Sigmoid colon (tissue), 7 donors: ENCODE results near the gene PDRG1. TPM values are rescaled to one million over a fixed set of nuclear protein-coding genes. Genes with fewer than 3 reads are reported as not detected.
"Not testable (repeated sequence)": the region's sequence is repeated elsewhere in the genome, so short reads cannot be mapped to it uniquely, and the experiment has no call there.

Experiments used
- DNase-seq: peaks from one replicate; pipeline ENCODE4 v3.0.0-alpha.2; 2019
- H3K27ac ChIP-seq, 4 donors: fragments of 200-600 bp; sonication (generic); one replicate each; pipeline ENCODE4 v1.5.1; 2016 to 2019; ENCODE audit warnings: mild to moderate bottlenecking in 1 of 4
- H3K27me3 ChIP-seq, 3 donors: fragments of 200-600 bp; sonication (generic); one replicate each; pipeline ENCODE4 v1.5.1; 2019; ENCODE audit warnings: mild to moderate bottlenecking in 1 of 3
- H3K36me3 ChIP-seq, 4 donors: fragments of 200-600 bp; sonication (generic); one replicate each; pipeline ENCODE4 v1.5.1; 2016 to 2019
- H3K4me1 ChIP-seq, 4 donors: fragments of 200-600 bp; sonication (generic); one replicate each; pipeline ENCODE4 v1.5.1; 2017 to 2019
- H3K4me3 ChIP-seq, 4 donors: fragments of 200-600 bp; sonication (generic); one replicate each; pipeline ENCODE4 v1.5.1; 2017 to 2019; ENCODE audit warnings: mild to moderate bottlenecking in 2 of 4, moderate library complexity in 1 of 4
- H3K9me3 ChIP-seq, 4 donors: fragments of 200-600 bp in 3 of 4; sonication (generic) in 3 of 4; one replicate each; pipeline versions ENCODE4 v1.5.1 to v1.6.1; 2013 to 2019
- EP300 ChIP-seq, 4 donors: sonication (generic); formaldehyde crosslinking; IDR thresholded peaks; one replicate each; pipeline ENCODE4 v1.6.1; 2017; ENCODE audit warnings: antibody characterized with exemption in 4 of 4
- POLR2A ChIP-seq, 2 donors: fragments of 450-650 bp; IDR thresholded peaks; one replicate each; pipeline ENCODE4 v1.6.1; 2016; ENCODE audit warnings: antibody characterized with exemption in 2 of 2, mild to moderate bottlenecking in 2 of 2, moderate library complexity in 2 of 2
- POLR2AphosphoS5 ChIP-seq, 4 donors: sonication (generic); formaldehyde crosslinking; IDR thresholded peaks; one replicate each; pipeline ENCODE4 v1.6.1; 2017; ENCODE audit warnings: antibody characterized with exemption in 4 of 4
- WGBS, 2 donors: extraction: QIAGEN DNeasy Blood & Tissue Kit; methylation state at CpG; one replicate each; pipeline ENCODE4 v1.1.7; 2013; 5-methylcytosine and 5-hydroxymethylcytosine counted together
- intact Hi-C: fragments of 100-400 bp; cut with DNase I; formaldehyde crosslinking; loops from one replicate; pipeline ENCODE4 v1.15.1; 2023
- polyA plus RNA-seq, 3 donors: library from polyadenylated mRNA; stranded (reverse); fragments of 200-250 nt; gene quantifications; one replicate each; pipeline ENCODE4 v1.2.3, GENCODE V29; 2013
- total RNA-seq, 4 donors: library from RNA; depleted of rRNA; stranded (reverse); fragments of >200 nt; gene quantifications; one replicate each; pipeline ENCODE4 v1.1.0, GENCODE V29; 2016
- TF ChIP-seq, protein P1 (sequence below), 4 experiments: fragments of 450-650 bp in 3 of 4; fragments of 200-600 bp in 1 of 4; IDR thresholded peaks; one replicate each; pipeline ENCODE4 v1.5.1; 2016 to 2019; ENCODE audit warnings: antibody characterized with exemption in 4 of 4, mild to moderate bottlenecking in 3 of 4, moderate library complexity in 2 of 4
- donor health status: healthy with polysubstance abuse.
- donor health status: Bipolar disorder and iron deficiency.
- donor health status: healthy.

Gene PDRG1
- total and polyA plus RNA-seq, 7 donors, result 5.0 to 15.2 (median 10.2) TPM

DNA sequence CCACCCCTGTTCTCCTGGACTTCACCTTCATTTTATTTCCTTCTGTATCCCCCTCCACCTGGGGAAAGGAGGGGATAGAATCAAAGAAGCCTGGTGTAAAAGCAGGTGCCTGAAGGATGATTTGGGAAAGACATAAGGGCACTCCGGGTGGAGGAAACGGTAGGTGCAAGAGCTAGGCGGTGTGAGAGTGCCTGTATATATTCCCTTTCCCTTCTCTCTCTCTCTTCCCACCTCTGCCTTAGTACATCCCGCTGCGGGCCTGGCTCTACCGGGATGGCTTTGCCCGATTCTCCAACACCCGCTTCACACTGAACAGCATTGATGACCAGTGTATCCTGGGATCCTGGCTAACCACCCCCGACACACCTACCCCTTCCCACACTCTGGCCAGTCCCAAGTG lies 26.2 kb downstream of the PDRG1 start:
- Histone ChIP-seq H3K36me3 (no peaks in the 10 kb centered on the region), H3K27ac (no peak overlapping the region), H3K4me3 (no peak overlapping the region), H3K9me3 (no peaks in the 10 kb centered on the region), H3K4me1 (no peaks in the 10 kb centered on the region), H3K27me3 (peaks cover 0 to 32% (median 0%) of the 10 kb centered on the region in 3 donors)
- WGBS, 2 donors, result 58 to 79% methylated on average over 9 of the region's 9 CpGs
- TF ChIP-seq POLR2AphosphoS5 (IDR thresholded peaks at IDR 0.05) (no peak), EP300 (IDR thresholded peaks at IDR 0.05) (no peak), POLR2A (IDR thresholded peaks at IDR 0.05) (no peak)
- TF ChIP-seq, protein P1, sequence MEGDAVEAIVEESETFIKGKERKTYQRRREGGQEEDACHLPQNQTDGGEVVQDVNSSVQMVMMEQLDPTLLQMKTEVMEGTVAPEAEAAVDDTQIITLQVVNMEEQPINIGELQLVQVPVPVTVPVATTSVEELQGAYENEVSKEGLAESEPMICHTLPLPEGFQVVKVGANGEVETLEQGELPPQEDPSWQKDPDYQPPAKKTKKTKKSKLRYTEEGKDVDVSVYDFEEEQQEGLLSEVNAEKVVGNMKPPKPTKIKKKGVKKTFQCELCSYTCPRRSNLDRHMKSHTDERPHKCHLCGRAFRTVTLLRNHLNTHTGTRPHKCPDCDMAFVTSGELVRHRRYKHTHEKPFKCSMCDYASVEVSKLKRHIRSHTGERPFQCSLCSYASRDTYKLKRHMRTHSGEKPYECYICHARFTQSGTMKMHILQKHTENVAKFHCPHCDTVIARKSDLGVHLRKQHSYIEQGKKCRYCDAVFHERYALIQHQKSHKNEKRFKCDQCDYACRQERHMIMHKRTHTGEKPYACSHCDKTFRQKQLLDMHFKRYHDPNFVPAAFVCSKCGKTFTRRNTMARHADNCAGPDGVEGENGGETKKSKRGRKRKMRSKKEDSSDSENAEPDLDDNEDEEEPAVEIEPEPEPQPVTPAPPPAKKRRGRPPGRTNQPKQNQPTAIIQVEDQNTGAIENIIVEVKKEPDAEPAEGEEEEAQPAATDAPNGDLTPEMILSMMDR (IDR thresholded peaks at IDR 0.05), result no peak
- no peak for DNase-seq
- intact Hi-C loops, result no loop called here

DNA sequence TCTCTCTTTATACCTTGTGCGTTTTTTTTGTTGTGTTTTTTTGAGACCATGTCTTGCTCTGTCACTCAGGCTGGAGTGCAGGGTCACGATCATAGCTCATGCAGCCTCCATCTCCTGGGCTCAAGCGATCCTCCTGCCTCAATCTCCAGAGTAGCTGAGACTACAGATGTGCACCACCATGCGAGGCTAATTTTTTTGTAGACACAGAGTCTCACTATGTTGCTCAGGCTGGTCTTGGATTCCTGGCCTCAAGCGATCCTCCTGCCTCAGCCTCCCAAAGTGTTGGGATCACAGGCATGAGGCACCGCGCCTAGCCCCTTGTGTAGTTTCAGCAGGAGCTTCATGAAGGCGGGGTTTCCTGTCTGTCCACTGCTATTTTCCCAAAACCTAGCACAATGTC lies 27.3 kb downstream of the PDRG1 start:
- Histone ChIP-seq H3K4me1 (no peaks in the 10 kb centered on the region), H3K27ac (no peak overlapping the region), H3K36me3 (no peaks in the 10 kb centered on the region), H3K4me3 (no peak overlapping the region), H3K27me3 (peaks cover 0 to 37% (median 0%) of the 10 kb centered on the region in 3 donors), H3K9me3 (no peaks in the 10 kb centered on the region)
- intact Hi-C loops, result no loop called here
- DNase-seq, result peak; percentile 26
- 91 to 94% methylated on average over 8 of the region's 8 CpGs for WGBS, 2 donors
- TF ChIP-seq POLR2A (IDR thresholded peaks at IDR 0.05) (no peak), POLR2AphosphoS5 (IDR thresholded peaks at IDR 0.05) (no peak)

DNA sequence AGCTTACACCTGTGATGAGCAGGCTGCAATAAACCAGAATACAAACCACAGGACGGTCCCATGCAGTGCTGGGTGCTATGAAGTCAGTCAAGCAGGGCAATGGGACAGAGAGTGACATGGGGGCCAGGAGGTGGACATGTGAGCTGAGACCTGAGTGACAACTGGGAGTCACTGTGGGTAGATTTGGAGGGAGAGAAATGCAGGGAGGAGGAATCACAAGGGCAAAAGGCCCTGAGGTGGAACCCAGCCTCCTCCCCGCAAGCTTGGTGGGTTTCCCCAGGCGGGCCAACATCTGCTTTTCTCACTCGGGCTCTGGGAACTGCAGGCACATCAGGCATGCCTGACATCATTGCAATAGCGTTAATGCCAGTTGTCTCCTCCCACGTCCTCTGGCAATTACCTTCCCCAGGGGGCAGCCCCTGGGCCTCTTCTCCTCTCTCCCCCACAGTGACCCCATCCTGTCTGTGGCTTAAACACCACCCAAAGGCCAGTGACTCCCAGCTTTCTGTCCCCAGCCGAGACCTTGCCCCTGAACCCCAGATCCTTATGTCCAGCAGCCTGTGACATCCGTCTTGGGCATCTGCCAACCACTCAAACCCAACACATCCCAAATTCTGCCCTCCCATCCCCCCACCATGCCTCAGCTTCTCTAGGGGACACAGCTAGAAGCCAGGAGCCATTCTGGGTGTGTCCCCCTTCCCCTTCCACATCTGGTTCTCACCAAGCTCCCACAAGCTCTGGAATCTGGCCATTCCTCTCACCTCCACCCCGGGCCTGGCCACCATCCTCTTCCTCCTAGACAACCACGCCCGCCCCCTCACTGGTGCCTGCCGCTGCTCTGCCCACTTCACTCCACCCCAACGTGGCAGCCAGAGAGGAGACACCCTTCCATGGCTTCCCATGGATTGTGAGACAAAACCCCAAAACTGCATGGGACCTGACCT lies 28.2 kb downstream of the PDRG1 start:
- peak; percentile 51 for DNase-seq
- H3K27ac ChIP-seq, result no peak overlapping the region
- no peaks in the 10 kb centered on the region for H3K36me3 ChIP-seq
- no peaks in the 10 kb centered on the region for H3K9me3 ChIP-seq
- no peak overlapping the region for H3K4me3 ChIP-seq
- 50 to 58% methylated on average over 13 of the region's 13 CpGs for WGBS, 2 donors
- no peak for TF ChIP-seq POLR2A (IDR thresholded peaks at IDR 0.05)
- TF ChIP-seq EP300 (IDR thresholded peaks at IDR 0.05), result no peak
- TF ChIP-seq, protein P1 (IDR thresholded peaks at IDR 0.05), result no peak
- TF ChIP-seq POLR2AphosphoS5 (IDR thresholded peaks at IDR 0.05), result no peak
- no peaks in the 10 kb centered on the region for H3K4me1 ChIP-seq
- H3K27me3 ChIP-seq, result peaks cover 0 to 37% (median 0%) of the 10 kb centered on the region in 3 donors
- intact Hi-C loops, result no loop called here

DNA sequence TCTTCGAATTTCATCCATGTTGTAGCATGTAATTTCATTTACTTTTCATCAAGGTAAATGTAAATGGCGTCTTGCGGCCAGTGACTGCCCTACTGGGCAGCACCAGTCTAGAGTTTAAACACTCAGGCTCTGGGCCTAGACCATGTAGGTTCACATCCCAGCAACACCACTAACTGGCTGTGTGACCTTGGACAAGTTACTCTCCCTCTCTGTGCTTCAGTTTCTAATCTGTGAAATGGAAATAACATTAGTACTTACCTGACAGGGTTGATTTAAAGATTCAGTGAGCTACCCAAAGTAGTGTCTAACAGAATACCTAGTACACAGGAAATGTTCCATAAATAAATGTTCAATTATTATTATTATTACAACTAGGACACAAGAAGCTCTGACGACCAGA lies 29.3 kb downstream of the PDRG1 start:
- WGBS, 2 donors, result 84 to 94% methylated on average over 4 of the region's 4 CpGs
- Histone ChIP-seq H3K27ac (no peak overlapping the region), H3K4me1 (no peaks in the 10 kb centered on the region), H3K27me3 (peaks cover 0 to 37% (median 0%) of the 10 kb centered on the region in 3 donors), H3K4me3 (no peak overlapping the region), H3K36me3 (no peaks in the 10 kb centered on the region), H3K9me3 (no peaks in the 10 kb centered on the region)
- no peak for TF ChIP-seq POLR2A (IDR thresholded peaks at IDR 0.05)
- TF ChIP-seq POLR2AphosphoS5 (IDR thresholded peaks at IDR 0.05), result no peak
- no peak for TF ChIP-seq EP300 (IDR thresholded peaks at IDR 0.05)
- TF ChIP-seq, protein P1 (IDR thresholded peaks at IDR 0.05), result no peak
- intact Hi-C loops, result no loop called here
- DNase-seq, result no peak

DNA sequence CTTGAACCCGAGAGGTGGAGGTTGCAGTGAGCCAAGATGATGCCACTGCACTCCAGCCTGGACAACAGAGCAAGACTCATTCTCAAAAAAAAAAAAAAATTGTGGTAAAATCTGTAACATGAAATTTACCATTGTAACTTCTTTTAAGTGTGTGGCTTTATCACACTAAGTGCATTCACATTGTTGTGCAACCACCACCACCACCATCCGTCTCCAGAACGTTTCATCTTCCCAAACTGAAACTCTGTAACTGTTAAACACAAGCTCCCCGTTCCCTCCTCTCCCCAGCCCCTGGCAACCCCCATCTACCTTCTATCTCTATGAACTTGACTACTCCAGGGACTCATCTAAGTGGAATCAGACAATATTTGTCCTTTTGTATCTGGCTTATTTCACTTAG lies 29.7 kb downstream of the PDRG1 start:
- peak; percentile 14 for DNase-seq
- intact Hi-C loops, result no loop called here
- TF ChIP-seq, protein P1 (IDR thresholded peaks at IDR 0.05), result no peak
- TF ChIP-seq POLR2A (IDR thresholded peaks at IDR 0.05) (no peak), POLR2AphosphoS5 (IDR thresholded peaks at IDR 0.05) (no peak), EP300 (IDR thresholded peaks at IDR 0.05) (no peak)
- Histone ChIP-seq H3K27ac (no peak overlapping the region), H3K27me3 (peaks cover 0 to 37% (median 0%) of the 10 kb centered on the region in 3 donors), H3K4me1 (no peaks in the 10 kb centered on the region), H3K9me3 (no peaks in the 10 kb centered on the region), H3K36me3 (no peaks in the 10 kb centered on the region), H3K4me3 (no peak overlapping the region)
- 76% methylated on average over 4 of the region's 4 CpGs for WGBS, 2 donors

DNA sequence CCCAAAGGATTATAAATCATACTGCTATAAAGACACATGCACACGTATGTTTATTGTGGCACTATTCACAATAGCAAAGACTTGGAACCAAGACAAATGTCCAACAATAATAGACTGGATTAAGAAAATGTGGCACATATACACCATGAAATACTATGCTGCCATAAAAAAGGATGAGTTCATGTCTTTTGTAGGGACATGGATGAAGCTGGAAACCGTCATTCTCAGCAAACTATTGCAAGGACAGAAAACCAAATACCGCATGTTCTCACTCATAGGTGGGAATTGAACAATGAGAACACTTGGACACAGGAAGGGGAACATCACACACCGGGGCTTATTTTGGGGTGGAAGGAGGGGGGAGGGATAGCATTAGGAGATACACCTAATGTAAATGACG lies 30.4 kb downstream of the PDRG1 start:
- intact Hi-C loops, DNase-seq, H3K9me3 ChIP-seq, H3K4me3 ChIP-seq, H3K4me1 ChIP-seq, H3K36me3 ChIP-seq, H3K27ac ChIP-seq: not testable (repeated sequence)
- 86 to 96% methylated on average over 5 of the region's 5 CpGs for WGBS, 2 donors
- peaks cover 0 to 30% (median 0%) of the 10 kb centered on the region in 3 donors for H3K27me3 ChIP-seq
